Mucosa of descending colon (tissue), 3 donors: Measurements from ENCODE around the gene MRPL20. TPM values are rescaled to one million over a fixed set of nuclear protein-coding genes. Genes with fewer than 3 reads are reported as not detected.

Experiments used
- ATAC-seq: fragments of 200-7000 bp; cut with Tn5 transposase; one replicate; pipeline ENCODE4 v1.9.1; 2020; ENCODE audit warnings: mild to moderate bottlenecking, moderate library complexity
- DNase-seq, 3 donors: peaks; one replicate each; pipeline ENCODE4 v3.0.0-alpha.2; 2020
- H3K36me3 ChIP-seq: fragments of 200-600 bp; one replicate; pipeline ENCODE4 v1.8.0; 2021; ENCODE audit warnings: low read depth, mild to moderate bottlenecking
- H3K4me1 ChIP-seq: fragments of 200-600 bp; one replicate; pipeline ENCODE4 v1.8.0; 2021; ENCODE audit warnings: low read depth, mild to moderate bottlenecking
- H3K4me3 ChIP-seq: fragments of 200-600 bp; one replicate; pipeline ENCODE4 v1.8.0; 2021; ENCODE audit warnings: mild to moderate bottlenecking
- H3K9me3 ChIP-seq: fragments of 200-600 bp; one replicate; pipeline ENCODE4 v1.8.0; 2021; ENCODE audit warnings: mild to moderate bottlenecking
- CTCF ChIP-seq: fragments of 200-600 bp; IDR thresholded peaks from one replicate; pipeline ENCODE4 v1.8.0; 2022; ENCODE audit warnings: antibody characterized with exemption, mild to moderate bottlenecking
- intact Hi-C, 2 donors: fragments of 100-400 bp; cut with DNase I in 1 of 2; cut with micrococcal nuclease in 1 of 2; formaldehyde crosslinking; loops; one replicate each; pipeline versions ENCODE4 v1.11.0 to v1.11.1; 2022; cut with DNase I, micrococcal nuclease
- total RNA-seq, 3 donors: library from RNA; stranded (reverse); fragmentation: NEBNext Ultra II Directional in 2 of 3; extraction: Animal tissue kit (Norgen Biotek cat#: 25700) in 2 of 3; gene quantifications; one replicate each; pipeline versions ENCODE4 v1.2.1 to v1.2.4, GENCODE V29; 2021 to 2023
- donor health status: DM: no; HTN: no; CAD: no; lungs with moderate emphysema.
- donor health status: DM: no; HTN: no; CAD: no.
- donor health status: DM: no; HTN: yes; CAD: no.

MRPL20 gene
- total RNA-seq, 3 donors from 2014 or later: 75.7 to 106 (median 105) TPM

GRCh38 chr1:1433804-1434130 is 26.7 kb upstream of the MRPL20 start:
- intact Hi-C loops: no loop called here
- Histone ChIP-seq H3K9me3 (no peaks in the 10 kb centered on the region), H3K36me3 (no peaks in the 10 kb centered on the region), H3K4me1 (peaks cover 68% of the 10 kb centered on the region), H3K4me3 (no peak overlapping the region)
- DNase-seq: peak in 1 of 3 donors; percentile 63
- peak; percentile 6 for ATAC-seq
- TF ChIP-seq CTCF: no peak

- Histone ChIP-seq H3K36me3 (no peaks in the 10 kb centered on the region), H3K4me1 (peaks cover 67% of the 10 kb centered on the region), H3K4me3 (no peak overlapping the region), H3K9me3 (no peaks in the 10 kb centered on the region)
- DNase-seq (peak; percentile 94), ATAC-seq (peak; percentile 78)
- intact Hi-C loops: no loop called here
- no peak for TF ChIP-seq CTCF
Observed at GRCh38 chr1:1432951-1433803, 26.1 kb upstream of the MRPL20 start.

GRCh38 chr1:1432274-1432950 is 25.3 kb upstream of the MRPL20 start:
- Histone ChIP-seq H3K4me3 (no peak overlapping the region), H3K36me3 (no peaks in the 10 kb centered on the region), H3K4me1 (peaks cover 60% of the 10 kb centered on the region), H3K9me3 (no peaks in the 10 kb centered on the region)
- DNase-seq (peak in 2 of 3 donors; percentile 52 to 60), ATAC-seq (peak; percentile 4)
- intact Hi-C loops: no loop called here
- no peak for TF ChIP-seq CTCF

- no peak for TF ChIP-seq CTCF
- H3K4me3 ChIP-seq: no peak overlapping the region
- intact Hi-C loops: no loop called here
- H3K4me1 ChIP-seq: peaks cover 54% of the 10 kb centered on the region
- DNase-seq: peak; percentile 70 to 88 (median 81)
- H3K36me3 ChIP-seq: no peaks in the 10 kb centered on the region
- peak; percentile 66 for ATAC-seq
- H3K9me3 ChIP-seq: no peaks in the 10 kb centered on the region
Observed at GRCh38 chr1:1431845-1432273, 24.8 kb upstream of the MRPL20 start.

GRCh38 chr1:1430992-1431844 is 24.1 kb upstream of the MRPL20 start:
- no peaks in the 10 kb centered on the region for H3K36me3 ChIP-seq
- ATAC-seq: peak; percentile 27
- H3K9me3 ChIP-seq: no peaks in the 10 kb centered on the region
- TF ChIP-seq CTCF: no peak
- peaks cover 51% of the 10 kb centered on the region for H3K4me1 ChIP-seq
- peak in 2 of 3 donors; percentile 42 to 62 for DNase-seq
- intact Hi-C loops: no loop called here
- no peak overlapping the region for H3K4me3 ChIP-seq
